Left colon (tissue), 2 donors: ENCODE results near the gene RXRA. TPM values are rescaled to one million over a fixed set of nuclear protein-coding genes. Genes with fewer than 3 reads are reported as not detected.

Experiments used
- ATAC-seq: fragments of 200-7000 bp; cut with Tn5 transposase; one replicate; pipeline ENCODE4 v1.9.1; 2020; ENCODE audit warnings: mild to moderate bottlenecking, moderate library complexity
- DNase-seq, 2 donors: peaks; one replicate each; pipeline ENCODE4 v3.0.0-alpha.2; 2020
- intact Hi-C, 2 donors: fragments of 100-400 bp; cut with DNase I in 1 of 2; cut with micrococcal nuclease in 1 of 2; formaldehyde crosslinking; loops; one replicate each; pipeline versions ENCODE4 v1.11.2 to v1.14.0; 2022; cut with DNase I, micrococcal nuclease
- long read RNA-seq: library from polyadenylated mRNA; unstranded; transcript quantifications from one replicate; pipeline ENCODE4 v2.0.0, GENCODE V29; 2021
- total RNA-seq, 2 donors: library from RNA; stranded (reverse); fragmentation: NEBNext Ultra II Directional; extraction: Animal tissue kit (Norgen Biotek cat#: 25700); gene quantifications; one replicate each; pipeline ENCODE4 v1.2.1, GENCODE V29; 2021
- donor health status: DM: no; HTN: no; CAD: no.
- donor health status: DM: yes; HTN: yes; CAD: no.

Gene RXRA
- total RNA-seq = 10 to 100 TPM; 68.3 to 88.9 TPM
- long read RNA-seq, transcript RXRA-202 (10 exons, 1,846 nt) = major isoform, 5 of 39 reads
- long read RNA-seq, partial matches to known transcripts = 4 of 39 reads
- long read RNA-seq, other reads (novel, unspliced or antisense) = 30 of 39 reads

- DNase-seq (peak; percentile 83 to 87), ATAC-seq (peak; percentile 43)
- intact Hi-C loops = no loop called here
These were observed at the start of gene RXRA for GRCh38 chr9:134325813-134326723. Gene RXRA (plus strand): TSS chr9:134326455. CDS start chr9:134326632, 177 bp downstream.

- intact Hi-C loops = no loop called here
- no peak for DNase-seq
- no peak for ATAC-seq
These were observed 48.0 kb upstream of the RXRA start for GRCh38 chr9:134278286-134278685.

- no peak for ATAC-seq
- intact Hi-C loops = no loop called here
These were observed 47.1 kb upstream of the RXRA start for GRCh38 chr9:134278974-134279640.

GRCh38 chr9:134282138-134282650 lies 44.1 kb upstream of the RXRA start:
- ATAC-seq = no peak
- intact Hi-C loops = no loop called here
- DNase-seq = no peak

More at GRCh38 chr9:134278974-134279640, 47.1 kb upstream of the RXRA start:
- no peak for DNase-seq

- ATAC-seq (peak; percentile 73), DNase-seq (peak; percentile 52 to 70)
- intact Hi-C loops = no loop called here
These were observed 43.1 kb upstream of the RXRA start for GRCh38 chr9:134283111-134283515.

GRCh38 chr9:134283692-134284265 lies 42.5 kb upstream of the RXRA start:
- no peak for DNase-seq
- ATAC-seq = no peak
- intact Hi-C loops = no loop called here

- no peak for ATAC-seq
- DNase-seq = no peak
- intact Hi-C loops = no loop called here
These were observed 42.0 kb upstream of the RXRA start for GRCh38 chr9:134284273-134284672.

- intact Hi-C loops = no loop called here
- no peak for ATAC-seq
- no peak for DNase-seq
These were observed 41.5 kb upstream of the RXRA start for GRCh38 chr9:134284741-134285140.

- no peak for ATAC-seq
- intact Hi-C loops = no loop called here
- DNase-seq = no peak
These were observed 40.9 kb upstream of the RXRA start for GRCh38 chr9:134285215-134285845.

GRCh38 chr9:134286471-134287245 lies 39.6 kb upstream of the RXRA start:
- intact Hi-C loops = no loop called here
- DNase-seq (no peak), ATAC-seq (no peak)

GRCh38 chr9:134287591-134288491 lies 38.4 kb upstream of the RXRA start:
- ATAC-seq (no peak), DNase-seq (no peak)
- intact Hi-C loops = no loop called here

GRCh38 chr9:134288746-134289145 lies 37.5 kb upstream of the RXRA start:
- intact Hi-C loops = no loop called here
- no peak for ATAC-seq
- no peak for DNase-seq

GRCh38 chr9:134289241-134289875 lies 36.9 kb upstream of the RXRA start:
- ATAC-seq (no peak), DNase-seq (no peak)
- intact Hi-C loops = no loop called here

GRCh38 chr9:134290603-134291451 lies 35.4 kb upstream of the RXRA start:
- intact Hi-C loops = no loop called here
- DNase-seq (no peak), ATAC-seq (no peak)

- no peak for DNase-seq
- intact Hi-C loops = no loop called here
- no peak for ATAC-seq
These were observed 34.8 kb upstream of the RXRA start for GRCh38 chr9:134291452-134291881.
